ENCODE results near the gene NPEPPS. TPM values are rescaled to one million over a fixed set of nuclear protein-coding genes. Genes with fewer than 3 reads are reported as not detected.

NPEPPS gene
- total and polyA plus RNA-seq, 4 experiments from 2014 or later, result 35.2 to 131 (median 83.9) TPM

- no peaks in the 10 kb centered on the region for H3K27me3 ChIP-seq (ENCODE audit: insufficient read depth, low read length)
- H3K27ac ChIP-seq (ENCODE audit: low read depth, low read length), result no peak overlapping the region
- Mint-ChIP-seq H3K27me3 (no peaks in the 10 kb centered on the region), H3K4me3 (no peak overlapping the region), H3K4me1 (peaks cover 0 to 5% (median 4%) of the 10 kb centered on the region in 4 donors), H3K36me3 (peaks cover 30 to 47% of the 10 kb centered on the region in 2 donors), H3K27ac (peak overlapping the region in 6 of 7 donors; percentile 2 to 77 (median 24)), H3K9me3 (peaks cover 0 to 2% (median 0%) of the 10 kb centered on the region in 8 donors)
- intact Hi-C loops (cut with micrococcal nuclease), result no loop called here
- no peak for DNase-seq
- H3K36me3 ChIP-seq (ENCODE audit: insufficient read depth, low read length), result peaks cover 24% of the 10 kb centered on the region
- H3K4me3 ChIP-seq (ENCODE audit: low read length in 2 of 2), result no peak overlapping the region
- ChIA-PET CTCF (ENCODE audit: partially characterized antibody) (interaction anchor here (1.2 kb wide), 1 partner anchor 29 kb away, joined by 3 read pairs; the partner anchor contains the start of gene KPNB1), POLR2A (ENCODE audit: partially characterized antibody) (no interaction called here)
- H3K4me1 ChIP-seq (ENCODE audit: insufficient read depth, low read length), result no peaks in the 10 kb centered on the region
- H3K9me3 ChIP-seq (ENCODE audit: control insufficient read depth in 1 of 2, low read length in 2 of 2), result no peaks in the 10 kb centered on the region
These were observed 89.8 kb downstream of the NPEPPS start for GRCh38 chr17:47620503-47621245.

GRCh38 chr17:47621293-47622179, 90.6 kb downstream of the NPEPPS start:
- H3K36me3 ChIP-seq (ENCODE audit: insufficient read depth, low read length), result peaks cover 24% of the 10 kb centered on the region
- peaks cover 0 to 2% (median 0%) of the 10 kb centered on the region in 8 donors for H3K9me3 Mint-ChIP-seq
- no peaks in the 10 kb centered on the region for H3K9me3 ChIP-seq (ENCODE audit: control insufficient read depth in 1 of 2, low read length in 2 of 2)
- H3K27ac ChIP-seq (ENCODE audit: low read depth, low read length), result no peak overlapping the region
- H3K27ac Mint-ChIP-seq, result peak overlapping the region in 4 of 7 donors; percentile 24 to 77 (median 50)
- H3K4me3 ChIP-seq (ENCODE audit: low read length in 2 of 2), result no peak overlapping the region
- no peak overlapping the region for H3K4me3 Mint-ChIP-seq
- intact Hi-C loops (cut with micrococcal nuclease), result no loop called here
- ChIA-PET POLR2A (ENCODE audit: partially characterized antibody) (no interaction called here), CTCF (ENCODE audit: partially characterized antibody) (no interaction called here)
- H3K4me1 Mint-ChIP-seq, result peaks cover 0 to 2% (median 0%) of the 10 kb centered on the region in 4 donors
- DNase-seq, result no peak
- peaks cover 26 to 42% of the 10 kb centered on the region in 2 donors for H3K36me3 Mint-ChIP-seq
- no peaks in the 10 kb centered on the region for H3K4me1 ChIP-seq (ENCODE audit: insufficient read depth, low read length)
- H3K27me3 Mint-ChIP-seq, result no peaks in the 10 kb centered on the region
- H3K27me3 ChIP-seq (ENCODE audit: insufficient read depth, low read length), result no peaks in the 10 kb centered on the region

- ChIA-PET POLR2A (ENCODE audit: partially characterized antibody) (no interaction called here), CTCF (ENCODE audit: partially characterized antibody) (no interaction called here)
- H3K36me3 ChIP-seq (ENCODE audit: insufficient read depth, low read length), result peaks cover 24% of the 10 kb centered on the region
- Mint-ChIP-seq H3K4me1 (peaks cover 0 to 2% (median 0%) of the 10 kb centered on the region in 4 donors), H3K27me3 (no peaks in the 10 kb centered on the region), H3K9me3 (peaks cover 0 to 2% (median 0%) of the 10 kb centered on the region in 8 donors), H3K4me3 (no peak overlapping the region), H3K36me3 (peaks cover 26 to 42% of the 10 kb centered on the region in 2 donors), H3K27ac (peak overlapping the region in 3 of 7 donors; percentile 44 to 64 (median 60))
- DNase-seq, result no peak
- H3K9me3 ChIP-seq (ENCODE audit: control insufficient read depth in 1 of 2, low read length in 2 of 2), result no peaks in the 10 kb centered on the region
- H3K4me1 ChIP-seq (ENCODE audit: insufficient read depth, low read length), result no peaks in the 10 kb centered on the region
- H3K4me3 ChIP-seq (ENCODE audit: low read length in 2 of 2), result no peak overlapping the region
- H3K27ac ChIP-seq (ENCODE audit: low read depth, low read length), result no peak overlapping the region
- intact Hi-C loops (cut with micrococcal nuclease), result no loop called here
- no peaks in the 10 kb centered on the region for H3K27me3 ChIP-seq (ENCODE audit: insufficient read depth, low read length)
These were observed 91.3 kb downstream of the NPEPPS start for GRCh38 chr17:47622180-47622549.

- H3K9me3 Mint-ChIP-seq, result peaks cover 0 to 2% (median 0%) of the 10 kb centered on the region in 8 donors
- POLR2A ChIA-PET (ENCODE audit: partially characterized antibody), result interaction anchor here (2.4 kb wide), 1 partner anchor 24 kb away, joined by 11 read pairs; the partner anchor contains the start of gene KPNB1
- intact Hi-C loops (cut with micrococcal nuclease), result no loop called here
These were observed 93.8 kb downstream of the NPEPPS start for GRCh38 chr17:47624727-47625068.

GRCh38 chr17:47628014-47628566, 97.2 kb downstream of the NPEPPS start:
- Histone ChIP-seq H3K9me3 (ENCODE audit: control insufficient read depth in 1 of 2, low read length in 2 of 2) (no peaks in the 10 kb centered on the region), H3K4me3 (ENCODE audit: low read length in 2 of 2) (no peak overlapping the region), H3K4me1 (ENCODE audit: insufficient read depth, low read length) (no peaks in the 10 kb centered on the region), H3K27ac (ENCODE audit: low read depth, low read length) (no peak overlapping the region), H3K36me3 (ENCODE audit: insufficient read depth, low read length) (no peaks in the 10 kb centered on the region), H3K27me3 (ENCODE audit: insufficient read depth, low read length) (no peaks in the 10 kb centered on the region)
- Mint-ChIP-seq H3K9me3 (no peaks in the 10 kb centered on the region), H3K4me1 (no peaks in the 10 kb centered on the region), H3K27ac (peak overlapping the region in 2 of 7 donors; percentile 38 to 61), H3K4me3 (no peak overlapping the region), H3K36me3 (peaks cover 3 to 11% of the 10 kb centered on the region in 2 donors), H3K27me3 (no peaks in the 10 kb centered on the region)
- intact Hi-C loops (cut with micrococcal nuclease), result no loop called here
- CTCF ChIA-PET (ENCODE audit: partially characterized antibody), result interaction anchor here (2.3 kb wide), 1 partner anchor 12 kb away, joined by 9 read pairs; no protein-coding TSS in a partner anchor
- POLR2A ChIA-PET (ENCODE audit: partially characterized antibody), result no interaction called here
- no peak for DNase-seq

More at GRCh38 chr17:47624727-47625068, 93.8 kb downstream of the NPEPPS start:
- Mint-ChIP-seq H3K36me3 (peaks cover 17 to 31% of the 10 kb centered on the region in 2 donors), H3K4me3 (no peak overlapping the region), H3K27ac (peak overlapping the region in 2 of 7 donors; percentile 36 to 80), H3K4me1 (peaks cover 0 to 2% (median 0%) of the 10 kb centered on the region in 4 donors), H3K27me3 (no peaks in the 10 kb centered on the region)
- peaks cover 12% of the 10 kb centered on the region for H3K36me3 ChIP-seq (ENCODE audit: insufficient read depth, low read length)
- no peaks in the 10 kb centered on the region for H3K27me3 ChIP-seq (ENCODE audit: insufficient read depth, low read length)
- no peak for DNase-seq
- H3K4me1 ChIP-seq (ENCODE audit: insufficient read depth, low read length), result no peaks in the 10 kb centered on the region
- H3K27ac ChIP-seq (ENCODE audit: low read depth, low read length), result no peak overlapping the region
- CTCF ChIA-PET (ENCODE audit: partially characterized antibody), result interaction anchor here (0.8 to 2.5 kb wide), 2 partner anchors 9 kb away, joined by 3 to 14 read pairs; no protein-coding TSS in a partner anchor
- no peak overlapping the region for H3K4me3 ChIP-seq (ENCODE audit: low read length in 2 of 2)
- no peaks in the 10 kb centered on the region for H3K9me3 ChIP-seq (ENCODE audit: control insufficient read depth in 1 of 2, low read length in 2 of 2)

GRCh38 chr17:47629826-47630225, 98.9 kb downstream of the NPEPPS start:
- ChIA-PET POLR2A (ENCODE audit: partially characterized antibody) (no interaction called here), CTCF (ENCODE audit: partially characterized antibody) (no interaction called here)
- Mint-ChIP-seq H3K4me3 (no peak overlapping the region), H3K36me3 (peaks cover 6 to 8% of the 10 kb centered on the region in 2 donors), H3K9me3 (no peaks in the 10 kb centered on the region), H3K27me3 (no peaks in the 10 kb centered on the region), H3K4me1 (no peaks in the 10 kb centered on the region), H3K27ac (peak overlapping the region in 1 of 7 donors; percentile 56)
- Histone ChIP-seq H3K4me1 (ENCODE audit: insufficient read depth, low read length) (no peaks in the 10 kb centered on the region), H3K4me3 (ENCODE audit: low read length in 2 of 2) (no peak overlapping the region), H3K27ac (ENCODE audit: low read depth, low read length) (no peak overlapping the region), H3K9me3 (ENCODE audit: control insufficient read depth in 1 of 2, low read length in 2 of 2) (no peaks in the 10 kb centered on the region), H3K36me3 (ENCODE audit: insufficient read depth, low read length) (no peaks in the 10 kb centered on the region), H3K27me3 (ENCODE audit: insufficient read depth, low read length) (no peaks in the 10 kb centered on the region)
- intact Hi-C loops (cut with micrococcal nuclease), result no loop called here
- DNase-seq, result no peak

- no peak overlapping the region for H3K4me3 ChIP-seq (ENCODE audit: low read length in 2 of 2)
- no peak overlapping the region for H3K27ac ChIP-seq (ENCODE audit: low read depth, low read length)
- POLR2A ChIA-PET (ENCODE audit: partially characterized antibody), result no interaction called here
- peaks cover 6 to 7% of the 10 kb centered on the region in 2 donors for H3K36me3 Mint-ChIP-seq
- no peaks in the 10 kb centered on the region for H3K4me1 ChIP-seq (ENCODE audit: insufficient read depth, low read length)
- CTCF ChIA-PET (ENCODE audit: partially characterized antibody), result interaction anchor here (1.6 kb wide), 1 partner anchor 15 kb away, joined by 3 read pairs; no protein-coding TSS in a partner anchor
- no peaks in the 10 kb centered on the region for H3K9me3 Mint-ChIP-seq
- H3K4me3 Mint-ChIP-seq, result no peak overlapping the region
- no peaks in the 10 kb centered on the region for H3K27me3 ChIP-seq (ENCODE audit: insufficient read depth, low read length)
- H3K27me3 Mint-ChIP-seq, result no peaks in the 10 kb centered on the region
- intact Hi-C loops (cut with micrococcal nuclease), result no loop called here
- H3K4me1 Mint-ChIP-seq, result no peaks in the 10 kb centered on the region
- DNase-seq, result no peak
- no peaks in the 10 kb centered on the region for H3K36me3 ChIP-seq (ENCODE audit: insufficient read depth, low read length)
- no peak overlapping the region for H3K27ac Mint-ChIP-seq
- H3K9me3 ChIP-seq (ENCODE audit: control insufficient read depth in 1 of 2, low read length in 2 of 2), result no peaks in the 10 kb centered on the region
These were observed 99.7 kb downstream of the NPEPPS start for GRCh38 chr17:47630614-47631013.
